C4-2B (cell line): ENCODE data around the gene ANO10.

Experiments
- CTCF ChIP-seq: fragments of 450-650 bp; conservative IDR thresholded peaks from 2 replicates; pipeline ENCODE4 v1.5.1; 2017; ENCODE audit warnings: mild to moderate bottlenecking
- ZFX ChIP-seq: fragments of 450-650 bp; IDR thresholded peaks from 2 replicates; pipeline ENCODE4 v1.6.1; 2017

- TF ChIP-seq CTCF = no peak
- no peak for TF ChIP-seq ZFX
Measured at GRCh38 chr3:43624619-43625305, 3.0 kb upstream of the ANO10 start.
